Measurements from ENCODE around the gene FBXO10. TPM values are rescaled to one million over a fixed set of nuclear protein-coding genes. Genes with fewer than 3 reads are reported as not detected.

FBXO10 gene
- total and polyA plus RNA-seq, 2 of the 8 experiments (the other 6 are each of a cell fraction or from before 2014, with no cell fraction given): 13.1 to 13.9 TPM

DNA sequence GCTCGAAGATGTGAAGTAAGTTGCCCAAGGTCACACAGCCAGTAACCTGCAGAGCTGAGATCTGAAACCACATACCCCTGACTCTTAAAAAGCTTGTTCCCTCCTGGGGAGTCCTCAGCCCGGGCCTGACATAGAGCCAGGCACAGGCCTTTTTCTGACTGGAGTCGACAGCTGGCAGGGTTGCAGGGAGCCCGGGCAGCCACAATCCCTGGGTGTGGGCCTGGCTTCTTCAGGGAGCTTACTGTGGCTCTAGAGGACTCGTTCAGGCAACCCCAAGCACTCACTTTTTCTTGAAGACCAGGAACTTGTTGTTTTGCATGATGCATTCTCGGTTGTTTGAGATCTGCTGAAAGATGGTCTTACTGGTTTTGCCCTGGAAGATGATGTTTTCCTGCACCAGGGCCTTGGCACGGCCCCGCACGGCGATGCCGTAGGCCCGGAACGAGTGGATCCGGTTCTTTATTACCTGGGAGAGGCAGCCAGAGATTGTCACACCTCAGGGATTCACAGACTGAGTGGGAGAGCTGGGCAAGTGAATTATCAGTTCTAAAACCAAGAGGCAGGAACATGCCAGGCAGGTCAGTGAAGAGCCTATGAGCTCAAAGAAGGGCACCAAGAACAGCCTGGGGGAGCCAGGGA is 60.4 kb downstream of the FBXO10 start:
- CTCF ChIA-PET (ENCODE audit: partially characterized antibody): interaction anchor here (0.7 to 0.9 kb wide), 3 partner anchors 14 to 73 kb away, joined by 3 read pairs; no protein-coding TSS in a partner anchor
- no peak overlapping the region for H3K4ac ChIP-seq (replicated peaks; ENCODE audit: insufficient read length, low read depth, low read length)
- H3K4me2 ChIP-seq (ENCODE audit: insufficient read depth in 1 of 2, low read depth in 2 of 2, low read length in 2 of 2): no peak overlapping the region
- H3K27ac ChIP-seq (ENCODE audit: low read depth, low read length): no peak overlapping the region
- H3K23me2 ChIP-seq (ENCODE audit: low read depth, low read length): no peaks in the 10 kb centered on the region
- H2BK120ac ChIP-seq (replicated peaks; ENCODE audit: low read depth, low read length): no peak overlapping the region
- no peak overlapping the region for H3K18ac ChIP-seq (ENCODE audit: extremely low read depth, low read length)
- H3K14ac ChIP-seq (ENCODE audit: insufficient read length): no peak overlapping the region
- H4K5ac ChIP-seq (ENCODE audit: insufficient read length, low read depth, low read length): no peak overlapping the region
- H3K79me1 ChIP-seq (ENCODE audit: low read depth, low read length): no peaks in the 10 kb centered on the region
- H3K56ac ChIP-seq (replicated peaks; ENCODE audit: insufficient read length, low read depth, low read length): no peak overlapping the region
- H2BK15ac ChIP-seq (ENCODE audit: low read length): no peak overlapping the region
- no peak for DNase-seq (ENCODE audit: low read depth in 1 of 2, low spot score in 2 of 2)
- no peak overlapping the region for H2AFZ ChIP-seq (ENCODE audit: low read length)
- no peak overlapping the region for H3K23ac ChIP-seq (ENCODE audit: insufficient read length)
- H2BK20ac ChIP-seq (ENCODE audit: low read length): no peak overlapping the region
- 90% methylated on average over 14 of the region's 14 CpGs; no CpG with 5 or more reads in 1 of the 2 experiments for WGBS, 2 experiments (ENCODE audit: extremely low coverage in 1 of 2, insufficient coverage in 1 of 2, insufficient read length in 1 of 2, insufficient replicate concordance in 2 of 2, low coverage in 1 of 2, low lambda C conversion rate in 2 of 2, missing lambda C conversion rate in 1 of 2)
- no peak overlapping the region for H3K9ac ChIP-seq (replicated peaks in 1 of 4; ENCODE audit: extremely low read depth in 1 of 4, low read depth in 3 of 4, low read length in 3 of 4)
- no peak overlapping the region for H4K91ac ChIP-seq (replicated peaks; ENCODE audit: insufficient read length, low read length)
- H4K8ac ChIP-seq (ENCODE audit: extremely low read depth, insufficient read depth, low read length): peak overlapping the region; percentile 45; the same call in 1 of the 2 replicates
- H3K4me1 ChIP-seq (replicated peaks in 1 of 4; ENCODE audit: control insufficient read depth in 3 of 4, insufficient read depth in 4 of 4, low read length in 3 of 4): no peaks in the 10 kb centered on the region; a peak in 2 of 7 replicates
- H2BK5ac ChIP-seq (ENCODE audit: low read depth, low read length): no peak overlapping the region
- H2AK5ac ChIP-seq (ENCODE audit: low read depth, low read length): no peak overlapping the region
- peaks cover 0 to 9% (median 1%) of the 10 kb centered on the region in 4 experiments; a peak in 3 of 8 replicates for H3K36me3 ChIP-seq (ENCODE audit: control insufficient read depth in 2 of 4, insufficient read depth in 4 of 4, low read length in 3 of 4)
- POLR2A ChIA-PET (ENCODE audit: partially characterized antibody): interaction anchor here (1.6 kb wide), 1 partner anchor 11 kb away, joined by 4 read pairs; no protein-coding TSS in a partner anchor
- FAIRE-seq: no peak
- no peaks in the 10 kb centered on the region for H3K27me3 ChIP-seq (replicated peaks in 1 of 4; ENCODE audit: control insufficient read depth in 3 of 4, extremely low read depth in 1 of 4, insufficient read depth in 3 of 4, low read length in 3 of 4)
- no peak overlapping the region for H3K4me3 ChIP-seq (ENCODE audit: extremely low read depth in 1 of 4, insufficient read depth in 2 of 4, low read depth in 3 of 4, low read length in 4 of 4)
- H3K9me3 ChIP-seq (ENCODE audit: insufficient read depth in 2 of 2, low read depth in 1 of 2, low read length in 1 of 2): no peaks in the 10 kb centered on the region
- no peak overlapping the region for H2BK12ac ChIP-seq (ENCODE audit: low read depth, low read length)
- peaks cover 0 to 4% of the 10 kb centered on the region in 2 experiments for H4K20me1 ChIP-seq (replicated peaks in 1 of 2; ENCODE audit: control insufficient read depth in 1 of 2, insufficient read depth in 2 of 2, low read length in 2 of 2)
- no peaks in the 10 kb centered on the region for H3K79me2 ChIP-seq (ENCODE audit: control insufficient read depth in 1 of 2, insufficient read depth in 2 of 2, low read length in 2 of 2)
- TF ChIP-seq SIRT6 (IDR thresholded peaks at IDR 0.05; ENCODE audit: low read length) (no peak), CHD1 (IDR thresholded peaks at IDR 0.05; ENCODE audit: low read depth, low read length) (no peak)
